A204.1 (cell line): ENCODE measurements around the gene ACYP1.

ENCODE experiments used
- FAIRE-seq: peaks from 2 replicates; lab custom pipeline; 2012; peaks lifted over from hg19 to GRCh38; lab: Jason Lieb, UNC

ACYP1 gene

DNA sequence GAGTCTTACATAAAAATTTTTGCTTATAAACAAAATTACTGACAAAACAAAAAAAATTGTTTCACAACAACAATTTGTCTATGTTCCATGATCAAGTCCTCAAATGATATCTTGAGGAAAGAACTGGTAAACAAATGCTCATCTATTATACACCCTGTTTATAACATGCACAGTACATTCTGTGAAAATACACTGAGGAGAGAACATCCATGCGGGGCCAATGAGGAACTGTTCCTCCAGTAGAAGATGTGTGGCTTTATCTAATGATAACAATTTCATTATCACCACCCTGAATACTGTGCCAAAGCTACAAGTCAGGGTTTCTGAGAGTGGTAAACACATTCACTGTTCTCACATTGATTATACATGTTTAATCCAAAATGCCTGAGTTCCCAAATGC lies 23.3 kb downstream of the ACYP1 start:
- FAIRE-seq: no peak

GRCh38 chr14:75032939-75033338 lies 30.9 kb downstream of the ACYP1 start:
- no peak for FAIRE-seq

DNA sequence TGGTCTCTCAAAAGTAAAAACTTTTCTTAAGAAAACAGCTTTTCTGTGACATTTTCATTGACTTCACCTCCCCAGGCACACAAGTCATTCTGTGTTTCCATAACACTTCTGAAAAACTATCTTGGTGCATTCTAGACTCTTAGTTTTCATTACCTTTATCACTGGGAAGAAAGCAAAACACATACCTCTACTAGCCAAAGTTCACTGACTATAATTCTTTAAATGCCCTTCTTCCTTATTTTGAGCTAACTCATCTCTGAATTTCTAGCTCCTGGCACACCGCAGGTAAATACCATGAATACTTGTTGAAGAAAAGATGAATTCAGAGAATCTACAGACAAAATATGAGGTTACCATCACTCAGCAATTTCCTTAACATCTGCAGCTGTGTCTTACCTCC lies 33.7 kb downstream of the ACYP1 start:
- no peak for FAIRE-seq

DNA sequence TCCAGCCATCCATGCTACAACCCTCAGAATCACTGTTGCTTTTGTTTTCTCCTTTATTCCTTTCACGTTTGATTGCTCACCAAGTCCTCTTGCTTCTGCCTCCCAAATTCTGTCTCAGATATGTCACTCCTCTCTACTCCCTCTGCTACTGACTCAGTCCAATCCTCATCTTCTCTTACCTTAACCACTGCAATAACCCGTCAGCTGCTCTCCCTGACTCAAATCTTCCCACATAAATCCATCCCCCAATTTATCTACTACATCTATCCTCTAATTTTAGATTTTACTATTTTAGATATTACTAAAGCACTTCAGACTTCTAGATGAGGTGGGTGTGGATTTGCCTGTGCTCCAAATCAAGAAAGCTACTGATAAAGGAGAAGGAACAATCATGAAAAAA lies 37.9 kb downstream of the ACYP1 start:
- FAIRE-seq: no peak

GRCh38 chr14:75025082-75025481 lies 38.7 kb downstream of the ACYP1 start:
- FAIRE-seq: no peak

GRCh38 chr14:75023108-75023507 lies 40.7 kb downstream of the ACYP1 start:
- no peak for FAIRE-seq

DNA sequence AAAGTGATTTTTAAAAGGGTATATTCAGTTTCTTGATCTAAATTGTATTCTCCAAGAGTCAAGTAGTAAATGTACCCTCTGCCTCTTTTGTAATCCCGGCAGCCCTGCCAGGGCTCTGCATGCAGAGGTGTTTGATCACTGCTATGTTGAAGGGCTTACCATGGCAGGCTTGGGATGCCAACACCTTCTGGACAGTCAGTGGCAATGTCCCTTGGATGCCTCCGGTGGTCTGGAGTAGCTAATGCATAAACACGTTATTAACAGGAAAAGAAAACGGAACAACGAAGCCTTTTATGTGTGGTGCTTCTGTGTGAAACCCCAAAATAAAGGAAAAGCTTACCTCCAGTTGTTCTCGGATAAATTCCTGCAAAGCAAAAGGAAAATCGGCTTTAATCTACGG lies 41.2 kb downstream of the ACYP1 start:
- no peak for FAIRE-seq

- no peak for FAIRE-seq
Observed at GRCh38 chr14:75018694-75019093, 45.1 kb downstream of the ACYP1 start.

GRCh38 chr14:75016815-75017214 lies 47.0 kb downstream of the ACYP1 start:
- no peak for FAIRE-seq

DNA sequence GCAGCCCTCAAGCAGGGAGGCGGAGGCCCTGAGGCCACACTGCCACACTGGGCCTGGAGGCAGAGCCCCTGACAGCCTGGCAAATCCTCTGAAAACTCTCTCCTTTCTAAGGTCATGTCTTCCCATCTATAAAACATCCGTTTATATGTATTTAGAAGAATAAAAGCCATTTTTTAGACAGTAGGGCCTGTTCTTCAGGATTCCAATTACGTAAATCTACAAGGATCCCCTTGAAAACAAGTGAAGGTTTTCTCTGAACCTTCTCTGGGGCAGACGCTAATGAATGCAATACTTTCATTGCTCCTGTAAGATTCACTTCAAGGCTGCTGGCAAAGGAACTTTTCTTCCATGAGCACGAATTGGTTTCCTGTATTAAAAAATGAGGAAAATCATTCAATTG lies 48.3 kb downstream of the ACYP1 start:
- FAIRE-seq: no peak

DNA sequence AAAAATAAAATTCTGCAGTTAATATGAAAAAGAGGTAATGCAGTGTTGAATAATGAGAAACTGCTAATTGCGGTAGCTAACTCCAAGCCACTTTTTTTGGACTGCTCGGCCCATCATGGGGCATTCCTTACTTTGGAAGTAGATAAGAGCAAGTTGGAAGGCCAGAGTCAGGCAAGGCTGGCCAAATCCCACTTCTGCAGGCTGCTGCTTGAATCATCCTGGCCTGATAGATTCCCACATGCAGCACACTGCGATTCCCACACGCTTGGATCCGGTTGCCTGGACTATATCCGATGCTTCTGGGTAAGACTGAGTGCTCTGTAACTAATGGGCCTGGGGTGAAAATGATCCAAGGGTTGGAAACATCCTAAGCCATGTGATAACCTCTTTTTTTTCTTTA lies 50.5 kb downstream of the ACYP1 start:
- no peak for FAIRE-seq

GRCh38 chr14:75011356-75011994 lies 52.3 kb downstream of the ACYP1 start:
- no peak for FAIRE-seq

GRCh38 chr14:75010472-75011093 lies 53.2 kb downstream of the ACYP1 start:
- FAIRE-seq: no peak

DNA sequence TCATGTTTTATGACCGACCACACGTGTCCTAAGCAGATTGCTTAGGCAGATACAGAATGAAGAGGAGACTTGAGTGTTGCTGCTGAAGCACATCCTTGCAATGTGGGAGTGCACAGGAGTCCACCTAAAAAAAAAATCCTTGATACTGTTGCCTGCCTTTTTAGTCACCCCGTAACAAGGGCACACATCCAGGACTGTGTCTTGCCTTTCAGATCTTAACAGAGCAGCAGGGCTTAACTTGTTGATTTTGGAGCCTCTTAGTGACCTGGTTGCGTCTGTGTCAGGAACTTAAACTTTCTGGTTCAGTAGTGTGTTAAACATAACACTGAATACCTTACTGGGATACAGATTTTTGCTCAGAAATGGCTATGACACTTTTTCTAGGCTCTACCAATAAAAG lies 54.6 kb downstream of the ACYP1 start:
- FAIRE-seq: no peak

DNA sequence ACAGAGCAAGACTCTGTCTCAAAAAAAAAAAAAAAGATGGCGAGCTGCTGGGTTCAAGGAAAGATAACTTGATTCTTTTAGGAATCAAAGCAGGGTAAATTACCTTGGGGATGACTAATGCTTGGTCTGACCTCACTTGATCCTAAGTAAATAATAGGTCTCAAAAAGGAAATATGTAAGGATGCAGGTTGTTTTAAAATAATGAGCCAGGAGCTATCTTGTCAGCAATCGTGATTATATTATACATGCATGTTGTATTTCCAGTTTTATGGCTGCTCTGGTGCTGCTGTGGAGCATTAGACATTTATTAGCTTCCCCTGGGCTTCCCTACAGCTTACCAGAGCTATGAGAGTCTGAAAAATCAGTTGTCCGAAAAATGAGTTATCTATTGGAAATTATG lies 58.5 kb downstream of the ACYP1 start:
- no peak for FAIRE-seq

GRCh38 chr14:75003250-75004027 lies 60.4 kb downstream of the ACYP1 start:
- FAIRE-seq: no peak
